NCI-H82 (cell line): Measurements from ENCODE around the gene ABCC8.

ENCODE experiments used
- DNase-seq: peaks from one replicate; lab custom pipeline; 2025; lab: John Stamatoyannopoulos, UW

Gene ABCC8

DNA sequence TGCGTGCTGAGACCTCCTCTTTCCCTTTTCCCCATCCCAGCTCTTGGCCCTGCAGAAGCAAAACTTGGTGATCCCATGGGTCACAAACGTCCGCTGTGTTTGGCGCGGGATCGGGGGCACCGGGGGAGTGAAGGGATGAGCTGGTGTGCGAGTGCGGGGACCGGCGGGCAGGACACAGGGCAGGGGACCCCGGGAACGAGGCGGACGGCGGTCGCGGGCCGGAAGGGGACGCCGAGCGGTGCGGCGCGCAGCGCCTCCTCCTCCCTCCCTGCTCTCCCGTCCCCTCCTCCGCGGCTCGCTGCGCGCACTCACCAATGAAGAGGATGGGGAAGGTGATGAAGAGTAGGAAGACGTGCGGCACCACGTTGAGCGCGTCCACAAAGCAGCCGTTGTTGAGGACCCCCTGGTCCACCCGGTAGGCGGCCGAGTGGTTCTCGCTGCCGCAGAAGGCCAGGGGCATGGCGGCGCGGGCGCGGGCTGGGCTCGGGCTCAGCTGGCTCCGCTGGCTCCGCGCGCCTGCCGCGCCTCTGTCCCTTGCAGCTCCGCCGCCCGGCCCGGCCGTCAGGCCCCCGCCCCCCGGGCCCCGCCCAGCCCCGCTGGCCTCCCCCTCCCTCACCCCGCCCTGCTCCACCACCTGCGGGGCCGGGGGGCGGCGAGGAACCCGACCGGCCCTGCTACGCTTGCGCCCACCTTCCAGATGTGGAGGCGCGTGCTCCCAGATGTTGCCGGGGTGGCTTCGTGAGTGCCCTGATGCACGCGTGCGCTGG, at the start of gene ABCC8:
Gene ABCC8, minus strand, starts transcription at position 529 of the 767 bp plus-strand sequence. Its CDS starts 69 bp downstream, at position 460.
- DNase-seq, result peak; percentile 60

DNA sequence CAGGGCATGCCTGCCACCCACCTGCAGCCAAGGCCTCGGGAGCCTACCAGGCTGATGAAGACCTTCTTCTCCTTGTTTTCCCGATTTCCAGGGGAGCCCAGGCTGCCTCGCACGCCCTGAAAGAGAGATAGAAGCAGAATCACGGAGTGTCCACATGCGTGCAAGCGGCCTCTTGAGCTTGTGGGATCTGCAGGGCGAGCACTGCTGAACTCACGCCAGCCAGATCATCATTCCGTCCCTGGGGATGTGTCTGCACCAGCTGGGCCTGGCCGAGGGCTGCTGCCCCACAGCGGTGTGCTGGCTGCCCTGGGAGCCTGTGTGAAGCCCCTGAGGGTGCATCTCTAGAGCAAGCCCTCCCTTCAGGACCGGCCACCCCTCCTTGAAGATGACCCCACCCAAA, 49.7 kb upstream of the ABCC8 start:
- DNase-seq, result no peak

DNA sequence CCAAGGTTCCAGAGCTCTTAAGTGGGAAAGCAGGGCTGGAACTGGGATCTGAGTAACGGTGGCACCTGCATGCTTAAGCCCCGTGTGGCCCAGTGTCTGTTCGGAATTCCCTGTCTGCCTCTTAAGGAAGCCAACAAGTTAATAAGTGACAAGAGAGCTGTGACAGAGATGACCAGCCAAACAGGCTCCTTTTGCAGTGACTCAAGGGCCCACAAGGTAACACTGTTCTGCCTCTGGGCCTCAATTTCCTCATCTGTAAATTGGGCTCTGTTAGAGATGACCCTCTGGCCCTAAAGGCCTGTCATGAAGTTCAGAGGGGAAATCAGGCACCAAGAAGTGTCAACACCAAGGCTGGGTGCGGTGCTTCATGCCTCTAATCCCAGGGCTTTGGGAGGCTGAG, 48.9 kb upstream of the ABCC8 start:
- no peak for DNase-seq

DNA sequence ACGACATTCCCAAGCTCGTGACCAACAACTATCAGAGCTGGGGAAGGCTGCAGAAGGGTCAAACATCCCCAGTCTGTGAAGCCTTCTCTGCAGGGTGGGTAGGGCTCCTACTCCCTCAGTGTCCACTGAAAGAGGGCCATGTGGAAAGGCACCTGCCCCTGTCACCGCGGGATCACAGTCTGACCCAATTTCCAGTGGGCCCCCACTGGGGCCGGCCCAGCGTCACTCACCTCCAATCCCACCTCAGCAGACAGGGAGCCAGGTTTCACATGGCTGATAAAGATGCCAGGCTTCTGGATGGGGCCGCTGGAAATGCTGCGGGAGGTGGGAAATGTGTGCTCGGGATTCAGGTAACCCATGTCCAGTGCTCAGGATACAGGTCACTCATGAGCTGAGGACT, 47.6 kb upstream of the ABCC8 start:
- DNase-seq, result no peak

- no peak for DNase-seq
Measured at GRCh38 chr11:17522655-17523054, 46.0 kb upstream of the ABCC8 start.

DNA sequence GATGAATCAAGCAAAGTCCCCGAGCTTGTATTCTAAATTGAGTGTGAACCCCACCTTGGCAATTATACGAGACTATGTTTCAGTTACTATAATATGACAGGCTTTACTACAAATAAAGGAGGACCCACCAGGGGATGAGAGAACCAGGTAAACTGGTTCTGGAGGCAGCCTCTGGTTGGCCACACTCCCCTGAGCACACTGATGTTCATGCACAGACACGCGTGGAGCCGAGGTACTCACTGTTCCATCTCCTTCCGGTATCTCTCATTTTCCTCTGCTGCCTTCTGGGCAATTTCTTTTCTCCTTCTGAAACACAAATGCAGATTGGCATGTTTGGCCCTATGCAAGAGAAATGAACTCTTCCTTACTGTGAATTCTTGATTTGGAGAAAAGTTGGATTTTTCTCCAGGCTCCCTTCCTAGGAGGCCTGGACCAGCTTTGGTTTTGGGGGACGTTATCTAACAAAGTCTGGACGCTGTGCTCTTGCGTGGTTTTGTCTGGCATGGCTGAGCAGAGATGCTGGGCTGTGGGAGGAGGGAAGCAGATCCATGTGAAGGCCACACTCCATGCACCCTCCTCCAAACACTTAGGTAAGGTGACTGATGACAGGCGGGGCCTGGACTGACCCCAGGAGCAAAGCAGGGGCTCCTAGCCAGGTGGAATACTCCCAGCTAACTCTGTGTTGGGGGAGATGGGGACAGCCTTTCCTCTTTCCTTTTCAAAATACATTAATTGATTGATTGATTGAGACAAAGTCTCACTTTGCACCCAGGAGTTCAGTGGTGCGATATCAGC, 44.7 kb upstream of the ABCC8 start:
- no peak for DNase-seq

GRCh38 chr11:17519061-17519885, 42.6 kb upstream of the ABCC8 start:
- peak; percentile 25 for DNase-seq

DNA sequence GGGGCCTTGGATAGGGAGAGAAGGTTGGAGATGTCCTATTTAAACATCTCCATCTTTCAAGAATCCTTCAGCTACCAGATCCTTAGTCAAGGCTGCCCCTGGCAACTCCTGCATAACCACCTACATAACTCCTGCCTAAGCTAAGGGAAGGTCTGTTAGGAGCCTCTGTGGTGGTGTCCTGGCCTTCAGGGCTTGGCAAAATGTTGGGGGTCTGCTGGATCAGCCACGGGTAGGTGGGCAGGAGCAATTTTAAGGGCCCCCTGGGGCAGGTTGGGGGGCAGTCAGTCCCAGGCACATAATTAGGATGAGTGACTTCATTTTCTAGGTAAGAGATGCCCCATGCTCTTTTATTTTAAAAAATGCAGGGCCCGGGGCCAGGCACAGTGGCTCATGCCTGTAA, 41.7 kb upstream of the ABCC8 start:
- DNase-seq, result no peak

DNA sequence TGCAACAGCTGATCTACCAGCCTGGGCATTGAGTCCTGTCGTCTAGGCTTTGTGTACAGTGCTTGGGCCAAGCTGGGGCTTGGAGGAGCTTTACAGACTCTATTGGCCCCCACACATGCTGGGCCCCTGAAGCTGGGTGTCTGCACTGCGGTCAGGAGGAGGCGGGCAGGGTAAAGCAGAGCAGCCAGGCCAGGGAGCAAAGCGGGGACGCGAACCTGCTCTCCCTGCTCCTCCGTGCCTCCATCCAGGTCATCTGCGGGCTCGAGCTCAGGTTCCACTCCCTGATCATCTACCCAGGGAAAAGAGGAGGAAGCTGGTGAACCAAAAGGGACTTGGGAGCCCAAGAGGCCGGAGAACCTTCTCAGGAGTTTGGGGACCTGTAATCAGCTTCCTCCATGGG, 40.5 kb upstream of the ABCC8 start:
- no peak for DNase-seq

GRCh38 chr11:17516551-17517150, 40.0 kb upstream of the ABCC8 start:
- DNase-seq, result no peak

- DNase-seq, result peak; percentile 8
Measured at GRCh38 chr11:17515443-17516176, 39.0 kb upstream of the ABCC8 start.

- DNase-seq, result peak; percentile 6
Measured at GRCh38 chr11:17514476-17514875, 37.8 kb upstream of the ABCC8 start.

GRCh38 chr11:17513853-17514252, 37.2 kb upstream of the ABCC8 start:
- no peak for DNase-seq

DNA sequence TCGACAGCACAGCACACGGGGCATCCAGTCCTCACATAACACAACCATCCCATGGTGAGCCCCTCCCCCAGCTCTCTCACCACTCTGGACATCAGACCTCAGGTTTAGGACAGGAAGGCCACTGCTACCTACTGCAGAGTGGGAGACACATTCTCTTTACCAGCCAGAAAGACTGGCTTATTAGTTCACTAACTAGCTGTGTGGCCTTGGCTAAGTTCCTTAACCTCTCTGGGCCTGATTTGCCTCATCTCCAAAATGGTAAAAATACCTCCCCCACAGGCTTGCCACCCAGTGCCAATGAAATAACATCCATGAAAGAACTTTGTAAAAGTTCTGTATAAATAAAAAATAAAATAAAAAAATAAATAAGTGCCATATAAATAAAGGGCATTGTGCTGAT, 35.5 kb upstream of the ABCC8 start:
- DNase-seq, result no peak

DNA sequence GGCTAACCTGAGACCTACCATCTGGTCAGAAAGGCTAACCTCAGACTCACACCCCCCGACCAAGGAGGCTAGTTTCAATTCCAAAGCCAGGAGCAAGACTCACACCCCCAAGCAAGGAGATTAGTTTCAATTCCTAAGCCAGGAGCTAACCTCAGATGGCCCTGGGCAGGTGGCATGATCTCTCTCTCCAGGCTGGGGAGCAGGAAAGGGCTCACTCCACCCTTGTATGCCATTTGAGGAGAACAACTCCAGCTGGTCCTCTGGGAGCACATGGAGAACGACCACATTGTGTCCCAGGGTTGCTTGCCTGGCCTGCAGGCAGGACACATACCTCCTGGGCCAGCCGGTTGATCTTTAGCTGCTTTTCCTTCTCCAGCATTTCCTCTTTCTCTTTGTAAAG, 34.9 kb upstream of the ABCC8 start:
- DNase-seq, result peak; percentile 83

DNA sequence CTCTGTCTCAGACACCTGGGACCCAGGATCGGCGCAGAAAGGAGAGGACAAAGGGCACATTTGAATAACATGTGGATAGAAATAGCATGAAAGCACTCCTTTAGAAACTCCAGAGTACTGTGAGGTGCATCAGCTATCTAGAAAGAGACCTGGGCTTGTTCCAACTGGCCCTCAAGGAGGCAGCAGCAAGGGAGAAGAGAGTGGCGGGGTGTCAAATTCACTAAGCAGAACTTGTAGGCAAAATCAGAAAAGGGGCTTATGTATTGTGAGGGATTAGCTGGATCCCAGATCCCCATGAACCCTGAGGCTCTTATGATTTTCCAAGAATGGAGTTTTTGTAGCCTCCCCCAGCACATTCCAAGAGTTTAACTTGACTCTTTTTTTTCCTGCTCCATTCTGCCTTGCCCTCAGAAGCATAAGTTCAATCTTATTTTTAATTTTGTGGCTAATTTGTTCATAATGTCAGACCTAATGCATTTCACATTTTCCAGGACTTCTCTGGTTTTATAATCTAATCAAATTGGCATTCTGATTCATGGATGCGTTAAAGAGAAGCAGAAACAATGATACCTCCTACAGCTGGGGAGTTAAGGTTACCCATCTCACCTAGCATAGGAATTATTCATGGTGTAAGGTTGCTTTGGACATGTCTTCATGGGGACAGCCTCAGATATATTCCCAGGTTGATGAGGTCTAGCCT, 34.0 kb upstream of the ABCC8 start:
- DNase-seq, result peak; percentile 54

GRCh38 chr11:17508791-17509190, 32.1 kb upstream of the ABCC8 start:
- DNase-seq, result no peak

DNA sequence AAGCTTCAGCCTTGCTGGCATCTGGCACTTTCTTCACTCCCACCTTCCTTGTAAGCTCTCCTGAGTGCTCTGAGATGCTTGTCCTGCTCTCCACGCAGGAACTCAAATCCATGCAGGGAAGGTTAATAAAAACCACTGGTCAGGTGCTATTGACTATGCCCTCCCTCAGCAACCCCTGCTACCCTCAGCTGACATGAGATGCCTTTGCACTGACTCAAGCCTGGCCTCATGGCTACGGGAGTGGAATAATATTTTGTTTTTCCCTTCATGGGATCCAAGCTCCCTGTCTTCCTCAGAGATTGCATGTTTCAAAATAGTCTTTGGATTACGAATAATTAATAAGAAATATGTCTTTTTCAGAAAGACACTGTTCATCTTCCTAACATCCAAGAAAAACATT, 31.7 kb upstream of the ABCC8 start:
- DNase-seq, result no peak

DNA sequence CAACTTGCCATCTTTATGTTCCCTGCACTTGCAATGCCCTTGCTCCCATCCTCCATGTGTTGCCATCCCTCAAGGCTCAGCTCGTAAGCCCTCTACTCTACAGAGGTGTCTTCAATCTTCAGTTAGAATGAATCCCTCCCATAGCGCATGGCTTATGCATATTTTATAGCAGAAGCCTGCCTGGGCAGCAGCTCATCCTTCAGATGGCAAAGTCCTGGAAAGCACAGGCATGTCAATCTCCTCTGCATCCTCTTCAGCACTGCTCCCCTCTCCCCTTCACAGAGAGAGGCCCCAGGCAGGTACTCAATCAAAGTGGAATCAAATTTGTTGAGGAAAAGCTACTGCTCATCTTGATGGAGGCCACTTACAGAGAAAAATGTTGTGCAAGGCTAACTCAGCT, 31.1 kb upstream of the ABCC8 start:
- DNase-seq, result no peak

DNA sequence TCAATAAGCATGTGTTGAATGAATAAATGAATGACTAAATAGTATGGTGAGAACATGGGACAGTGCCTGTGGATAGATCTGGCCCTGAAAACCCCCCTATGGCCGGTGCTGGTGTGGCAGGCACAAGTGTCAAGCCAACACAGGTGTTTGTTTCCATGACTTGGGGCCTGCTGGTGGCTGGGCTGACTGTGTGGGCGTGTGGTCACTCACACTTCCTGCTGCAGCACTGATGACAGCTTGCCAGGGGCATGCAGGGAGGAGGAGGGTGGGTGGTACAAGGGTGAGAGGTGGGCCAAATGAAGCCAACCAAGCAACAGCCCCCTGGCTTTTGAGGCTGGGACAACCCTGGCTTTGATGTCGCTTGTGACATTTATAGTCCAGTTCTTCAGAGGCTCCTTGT, 30.3 kb upstream of the ABCC8 start:
- DNase-seq, result no peak

DNA sequence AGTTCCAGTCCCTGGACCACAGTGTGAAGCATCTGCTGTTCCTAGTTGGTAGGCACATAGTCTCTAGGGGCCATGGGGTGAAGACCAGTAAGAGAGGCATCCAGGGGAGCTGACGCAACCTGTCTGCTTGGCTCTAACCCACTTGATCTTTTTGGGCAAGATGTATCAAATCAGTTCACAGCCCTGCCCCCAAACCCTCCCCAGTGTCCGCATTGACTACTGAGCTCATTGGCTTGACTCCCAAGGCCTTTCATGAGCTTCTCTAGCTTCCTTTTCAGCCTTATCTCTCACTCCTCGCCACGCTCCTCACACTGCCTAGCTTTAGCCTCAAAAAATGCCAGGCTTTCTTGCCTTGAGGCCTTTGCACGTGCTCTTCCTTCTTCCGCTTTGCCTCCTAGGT, 29.7 kb upstream of the ABCC8 start:
- DNase-seq, result no peak
